Activated naive CD4-positive, alpha-beta T cell treated with anti-CD3 and anti-CD28 coated beads, Interleukin-2, amount 50 U/mL, for 24 hours (primary cell): ENCODE results near the gene FHAD1.

Experiments used
- H3K27ac Mint-ChIP-seq: one replicate; pipeline ENCODE4 v1.8.0; 2021; ENCODE audit warnings: mild to moderate bottlenecking, mixed read lengths
- H3K27me3 Mint-ChIP-seq: one replicate; pipeline ENCODE4 v1.8.0; 2021; ENCODE audit warnings: mixed read lengths
- H3K36me3 Mint-ChIP-seq: one replicate; pipeline ENCODE4 v1.8.0; 2021; ENCODE audit warnings: mixed read lengths
- H3K4me1 Mint-ChIP-seq: one replicate; pipeline ENCODE4 v1.8.0; 2021; ENCODE audit warnings: mixed read lengths
- H3K4me3 Mint-ChIP-seq: one replicate; pipeline ENCODE4 v1.8.0; 2021; ENCODE audit warnings: mild to moderate bottlenecking, mixed read lengths
- H3K9me3 Mint-ChIP-seq: one replicate; pipeline ENCODE4 v1.8.0; 2021; ENCODE audit warnings: mixed read lengths

Gene FHAD1

DNA sequence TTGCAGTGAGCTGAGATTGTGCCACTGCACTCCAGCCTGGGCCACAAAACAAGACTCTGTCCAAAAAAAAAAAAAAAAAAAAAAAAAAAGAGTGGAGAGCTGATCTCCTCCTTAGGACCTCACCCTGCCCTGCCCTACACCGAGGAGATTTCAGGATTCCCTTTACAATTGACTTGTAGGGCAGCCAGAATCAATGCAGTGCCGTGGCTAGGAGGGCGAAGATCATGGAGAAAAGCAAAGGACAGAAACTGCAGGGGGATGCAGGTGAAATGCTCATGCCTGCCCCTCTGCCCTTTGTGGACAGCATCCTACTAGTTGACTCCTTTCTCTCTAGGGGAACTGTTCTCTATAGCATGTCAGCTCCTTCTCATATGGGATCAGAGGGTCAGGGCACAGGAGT, 9.6 kb downstream of the FHAD1 start:
- Mint-ChIP-seq H3K4me1 (peaks cover 37% of the 10 kb centered on the region), H3K27ac (no peak overlapping the region), H3K27me3 (no peaks in the 10 kb centered on the region), H3K9me3 (no peaks in the 10 kb centered on the region), H3K36me3 (no peaks in the 10 kb centered on the region), H3K4me3 (no peak overlapping the region)

GRCh38 chr1:15257309-15257708, 10.3 kb downstream of the FHAD1 start:
- Mint-ChIP-seq H3K27me3 (no peaks in the 10 kb centered on the region), H3K27ac (no peak overlapping the region), H3K9me3 (no peaks in the 10 kb centered on the region), H3K4me3 (no peak overlapping the region), H3K36me3 (no peaks in the 10 kb centered on the region), H3K4me1 (peaks cover 37% of the 10 kb centered on the region)

DNA sequence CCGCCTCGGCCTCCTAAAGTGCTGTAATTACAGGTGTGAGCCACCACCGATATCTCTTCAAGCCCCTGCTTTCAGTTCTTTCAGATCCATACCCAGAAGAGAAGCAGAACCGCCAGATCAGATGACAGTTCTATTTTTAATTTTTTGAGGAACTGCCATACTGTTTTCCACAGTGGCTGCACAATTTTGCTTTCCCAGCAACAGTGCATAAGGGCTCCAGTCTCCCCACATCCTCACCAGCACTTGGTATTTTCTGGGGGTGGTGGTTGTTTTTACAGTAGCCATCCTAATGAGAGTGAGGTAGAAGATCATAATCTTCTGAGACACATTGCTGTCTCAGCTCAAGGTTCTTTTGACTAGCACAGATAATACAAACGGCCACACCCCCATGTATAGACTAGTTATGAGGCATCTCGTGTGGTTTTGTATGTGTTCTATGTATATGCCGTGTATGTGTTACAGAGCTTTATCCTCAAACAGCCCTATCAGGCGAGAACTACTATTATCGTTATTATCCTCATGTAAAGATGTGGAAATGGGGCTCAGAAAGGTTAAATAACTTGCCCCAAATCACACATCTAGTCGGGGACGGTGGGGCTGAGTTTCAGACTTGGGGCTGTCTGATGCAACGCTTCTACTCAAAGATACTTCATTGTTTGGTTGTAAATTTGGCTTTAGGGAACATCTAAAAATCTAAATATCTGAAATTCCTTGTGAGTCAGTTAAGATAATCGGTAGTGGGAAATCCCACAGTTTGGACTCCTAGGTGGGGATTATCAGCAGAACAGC, 12.0 kb downstream of the FHAD1 start:
- Mint-ChIP-seq H3K36me3 (no peaks in the 10 kb centered on the region), H3K4me3 (no peak overlapping the region), H3K9me3 (no peaks in the 10 kb centered on the region), H3K4me1 (peaks cover 21% of the 10 kb centered on the region), H3K27me3 (peaks cover 8% of the 10 kb centered on the region), H3K27ac (no peak overlapping the region)

- peaks cover 2% of the 10 kb centered on the region for H3K9me3 Mint-ChIP-seq
- H3K27me3 Mint-ChIP-seq = peaks cover 14% of the 10 kb centered on the region
- no peak overlapping the region for H3K4me3 Mint-ChIP-seq
- no peak overlapping the region for H3K27ac Mint-ChIP-seq
- H3K4me1 Mint-ChIP-seq = peaks cover 19% of the 10 kb centered on the region
- peaks cover 2% of the 10 kb centered on the region for H3K36me3 Mint-ChIP-seq
These were observed 12.6 kb downstream of the FHAD1 start for GRCh38 chr1:15259622-15260007.

DNA sequence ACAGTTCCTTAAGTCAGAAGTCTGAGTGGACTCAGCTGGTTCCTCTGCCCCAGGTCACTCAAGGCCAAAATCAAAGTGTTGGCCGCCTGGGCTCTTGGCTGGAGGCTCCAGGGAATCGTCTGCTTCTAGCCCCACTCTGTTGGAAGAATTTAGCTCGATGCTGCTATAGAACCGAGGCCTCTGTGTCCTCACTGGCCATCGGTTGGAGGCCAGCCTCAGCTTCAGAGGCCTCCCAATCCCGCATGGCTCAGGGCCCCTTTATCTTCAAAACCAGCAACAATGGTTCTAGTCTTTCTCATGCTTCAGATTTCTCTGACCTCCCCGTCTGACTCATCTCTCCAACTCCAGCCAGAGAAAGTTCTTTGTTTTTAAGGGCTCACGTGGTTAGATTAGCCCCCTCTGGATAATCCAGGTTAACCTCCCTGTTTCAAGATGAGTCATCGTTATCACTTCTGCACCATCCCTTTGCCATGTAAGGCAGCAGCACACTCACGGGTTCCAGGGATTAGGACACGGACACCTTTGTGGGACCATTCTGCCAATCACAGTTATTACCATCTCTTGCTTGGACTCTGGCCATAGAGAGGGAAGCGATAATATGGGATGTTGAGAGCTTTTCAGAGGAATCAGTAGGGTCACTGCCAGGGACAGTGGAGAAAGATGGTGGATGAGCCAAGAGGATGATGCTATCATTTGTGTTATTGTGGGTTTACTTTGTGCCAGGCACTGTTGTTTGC, 13.6 kb downstream of the FHAD1 start:
- peaks cover 19% of the 10 kb centered on the region for H3K27me3 Mint-ChIP-seq
- peaks cover 2% of the 10 kb centered on the region for H3K36me3 Mint-ChIP-seq
- peaks cover 19% of the 10 kb centered on the region for H3K4me1 Mint-ChIP-seq
- peak overlapping the region; percentile 69 for H3K27ac Mint-ChIP-seq
- peaks cover 6% of the 10 kb centered on the region for H3K9me3 Mint-ChIP-seq
- H3K4me3 Mint-ChIP-seq = no peak overlapping the region

DNA sequence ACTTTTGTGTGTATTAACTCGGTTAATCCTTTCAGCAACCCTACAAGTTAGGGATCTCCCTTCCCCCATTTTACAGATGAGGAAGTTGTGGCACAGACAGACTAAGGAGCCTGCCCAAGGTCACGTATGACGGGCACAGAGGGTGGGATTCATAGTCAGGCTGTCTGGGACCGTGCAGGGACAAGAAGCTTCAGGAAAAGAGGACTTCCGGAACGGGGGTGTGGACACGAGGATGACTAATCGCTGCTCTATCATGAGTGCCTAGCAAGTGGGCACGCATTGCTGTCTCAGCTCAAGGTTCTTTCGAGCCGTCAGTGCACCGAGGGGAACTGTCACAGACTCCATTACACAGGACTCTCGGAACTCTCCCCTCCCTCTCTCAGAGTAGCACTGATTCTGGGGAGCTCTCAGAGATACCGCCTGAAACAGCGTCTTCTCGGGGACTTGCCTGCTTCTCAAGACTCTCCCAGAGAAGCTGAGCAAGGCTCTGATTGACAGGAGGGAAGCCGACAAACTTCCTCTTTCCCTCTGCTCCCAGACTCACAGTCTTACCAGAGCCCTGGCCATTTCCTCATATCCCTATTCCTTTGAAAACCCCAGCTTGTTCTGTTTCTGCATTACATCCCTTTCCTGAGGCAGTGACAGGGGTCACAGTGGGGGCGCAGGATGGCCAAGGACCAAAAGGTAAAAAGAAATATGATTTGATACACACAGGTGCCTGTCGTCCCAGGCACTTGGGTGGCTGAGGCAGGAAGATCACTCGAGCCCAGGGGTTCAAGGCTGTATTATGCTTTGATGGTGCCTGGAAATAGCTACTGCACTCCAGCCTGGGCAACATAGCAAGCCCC, 14.4 kb downstream of the FHAD1 start:
- Mint-ChIP-seq H3K27ac (no peak overlapping the region), H3K36me3 (peaks cover 3% of the 10 kb centered on the region), H3K4me1 (peaks cover 19% of the 10 kb centered on the region), H3K4me3 (peak overlapping the region; percentile 39), H3K9me3 (peaks cover 8% of the 10 kb centered on the region), H3K27me3 (peaks cover 21% of the 10 kb centered on the region)

DNA sequence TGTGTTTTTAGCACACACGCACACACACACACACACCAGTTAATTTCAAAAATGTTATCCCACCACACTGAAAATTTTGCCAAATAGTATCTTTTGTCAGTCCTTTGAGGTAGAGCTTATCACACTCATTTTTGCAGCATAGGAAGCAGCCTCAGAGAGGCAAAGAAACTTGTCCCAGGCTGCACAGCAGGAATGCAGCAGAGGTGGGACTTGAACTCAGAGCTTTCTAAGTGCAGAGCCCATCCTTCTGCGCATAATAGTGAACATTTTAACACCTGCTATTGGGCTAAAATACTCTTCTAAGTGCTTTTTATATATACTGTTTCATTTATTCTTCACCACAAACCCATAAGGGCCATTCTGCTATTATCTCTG, 15.0 kb downstream of the FHAD1 start:
- Mint-ChIP-seq H3K27me3 (peaks cover 25% of the 10 kb centered on the region), H3K9me3 (peaks cover 11% of the 10 kb centered on the region), H3K36me3 (peaks cover 5% of the 10 kb centered on the region), H3K27ac (no peak overlapping the region), H3K4me3 (no peak overlapping the region), H3K4me1 (peaks cover 19% of the 10 kb centered on the region)

DNA sequence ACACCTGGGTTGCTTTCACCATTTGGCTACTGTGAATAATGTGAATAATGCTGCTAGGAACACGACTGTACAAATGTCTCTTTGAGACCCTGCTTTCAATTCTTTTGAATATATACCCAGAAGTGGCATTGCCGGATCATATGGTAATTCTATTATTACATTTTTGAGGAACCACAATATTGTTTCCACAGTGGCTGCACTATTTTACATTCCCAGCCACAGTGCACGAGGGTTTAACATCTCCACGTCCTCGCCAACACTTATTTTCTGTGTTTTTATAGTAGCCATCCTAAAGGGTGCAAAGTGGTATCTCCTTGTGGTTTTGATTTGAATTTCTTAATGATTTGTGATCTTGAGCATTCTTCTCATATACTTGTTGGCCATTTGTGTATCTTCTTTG, 15.7 kb downstream of the FHAD1 start:
- Mint-ChIP-seq H3K27me3 (peaks cover 25% of the 10 kb centered on the region), H3K9me3 (peaks cover 11% of the 10 kb centered on the region), H3K4me1 (peaks cover 19% of the 10 kb centered on the region), H3K4me3 (no peak overlapping the region), H3K27ac (no peak overlapping the region), H3K36me3 (peaks cover 5% of the 10 kb centered on the region)

DNA sequence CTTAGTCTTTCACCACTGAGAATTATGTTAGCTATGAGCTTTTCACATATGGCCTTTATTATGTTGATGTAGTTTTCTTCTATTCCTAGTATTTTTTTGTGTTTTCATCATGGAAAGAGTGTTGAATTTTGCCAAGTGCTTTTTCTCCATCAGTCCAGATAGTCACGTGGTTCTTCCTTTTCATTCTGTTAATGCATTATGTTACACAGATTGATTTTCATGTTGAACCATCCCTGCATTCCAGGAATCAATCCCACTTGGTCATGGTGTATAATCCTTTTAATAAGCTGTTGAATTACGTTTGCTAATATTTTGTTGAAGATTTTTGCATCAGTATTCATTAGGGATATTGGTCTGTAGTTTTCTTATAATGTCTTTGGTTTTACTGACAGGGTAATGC, 17.7 kb downstream of the FHAD1 start:
- H3K27ac Mint-ChIP-seq = no peak overlapping the region
- H3K4me1 Mint-ChIP-seq = peaks cover 19% of the 10 kb centered on the region
- H3K36me3 Mint-ChIP-seq = peaks cover 5% of the 10 kb centered on the region
- peaks cover 25% of the 10 kb centered on the region for H3K27me3 Mint-ChIP-seq
- H3K4me3 Mint-ChIP-seq = no peak overlapping the region
- peaks cover 11% of the 10 kb centered on the region for H3K9me3 Mint-ChIP-seq

- H3K27me3 Mint-ChIP-seq = peaks cover 12% of the 10 kb centered on the region
- H3K4me1 Mint-ChIP-seq = no peaks in the 10 kb centered on the region
- H3K9me3 Mint-ChIP-seq = peaks cover 5% of the 10 kb centered on the region
- peaks cover 2% of the 10 kb centered on the region for H3K36me3 Mint-ChIP-seq
- H3K4me3 Mint-ChIP-seq = no peak overlapping the region
- H3K27ac Mint-ChIP-seq = no peak overlapping the region
These were observed 24.2 kb downstream of the FHAD1 start for GRCh38 chr1:15271196-15271595.

GRCh38 chr1:15272009-15272781, 25.2 kb downstream of the FHAD1 start:
- Mint-ChIP-seq H3K27ac (no peak overlapping the region), H3K36me3 (no peaks in the 10 kb centered on the region), H3K4me3 (no peak overlapping the region), H3K9me3 (no peaks in the 10 kb centered on the region), H3K4me1 (no peaks in the 10 kb centered on the region), H3K27me3 (peaks cover 8% of the 10 kb centered on the region)

- no peaks in the 10 kb centered on the region for H3K9me3 Mint-ChIP-seq
- peaks cover 8% of the 10 kb centered on the region for H3K27me3 Mint-ChIP-seq
- H3K4me3 Mint-ChIP-seq = no peak overlapping the region
- no peaks in the 10 kb centered on the region for H3K36me3 Mint-ChIP-seq
- H3K4me1 Mint-ChIP-seq = no peaks in the 10 kb centered on the region
- H3K27ac Mint-ChIP-seq = no peak overlapping the region
These were observed 25.7 kb downstream of the FHAD1 start for GRCh38 chr1:15272782-15273127.

- Mint-ChIP-seq H3K9me3 (no peaks in the 10 kb centered on the region), H3K4me3 (no peak overlapping the region), H3K4me1 (no peaks in the 10 kb centered on the region), H3K36me3 (no peaks in the 10 kb centered on the region), H3K27me3 (peaks cover 12% of the 10 kb centered on the region), H3K27ac (no peak overlapping the region)
These were observed 26.3 kb downstream of the FHAD1 start for GRCh38 chr1:15273274-15273673.

GRCh38 chr1:15275921-15276683, 29.1 kb downstream of the FHAD1 start:
- no peak overlapping the region for H3K27ac Mint-ChIP-seq
- H3K27me3 Mint-ChIP-seq = peaks cover 12% of the 10 kb centered on the region
- no peaks in the 10 kb centered on the region for H3K36me3 Mint-ChIP-seq
- no peak overlapping the region for H3K4me3 Mint-ChIP-seq
- H3K9me3 Mint-ChIP-seq = no peaks in the 10 kb centered on the region
- no peaks in the 10 kb centered on the region for H3K4me1 Mint-ChIP-seq
